HAP-1 (cell line): Measurements from ENCODE around the gene UGT1A9.
"Not testable (repeated sequence)": the region's sequence is repeated elsewhere in the genome, so short reads cannot be mapped to it uniquely, and the experiment has no call there.

Source experiments
- DNase-seq, 2 experiments: peaks; one replicate each; pipeline ENCODE4 v3.0.0-alpha.2; 2016 to 2020; ENCODE audit warnings: low spot score in 2 of 2
- H3K27me3 ChIP-seq: fragments of 250-450 bp; sonication (Bioruptor Pico); 2 replicates; pipeline ENCODE4 v1.5.1; 2020; ENCODE audit warnings: low read depth, mild to moderate bottlenecking, moderate library complexity
- H3K36me3 ChIP-seq: fragments of 250-450 bp; sonication (Bioruptor Pico); replicated peaks from 2 replicates; pipeline ENCODE4 v1.5.1; 2020; ENCODE audit warnings: mild to moderate bottlenecking
- H3K4me1 ChIP-seq: fragments of 250-450 bp; sonication (Bioruptor Pico); 2 replicates; pipeline ENCODE4 v1.5.1; 2020; ENCODE audit warnings: mild to moderate bottlenecking
- H3K4me3 ChIP-seq: fragments of 250-450 bp; sonication (Bioruptor Pico); 2 replicates; pipeline ENCODE4 v1.5.1; 2020; ENCODE audit warnings: mild to moderate bottlenecking, moderate library complexity
- H3K9me3 ChIP-seq: fragments of 250-450 bp; sonication (Bioruptor Pico); 2 replicates; pipeline ENCODE4 v1.5.1; 2020; ENCODE audit warnings: mild to moderate bottlenecking, moderate library complexity
- in situ Hi-C: fragments of 300-500 bp; cut with MboI; formaldehyde crosslinking; loops from 3 replicates; pipeline ENCODE4 v1.14.3; 2020; ENCODE audit warnings: low sequenced_read_pairs, inconsistent platforms, mixed read lengths

The UGT1A9 gene

DNA sequence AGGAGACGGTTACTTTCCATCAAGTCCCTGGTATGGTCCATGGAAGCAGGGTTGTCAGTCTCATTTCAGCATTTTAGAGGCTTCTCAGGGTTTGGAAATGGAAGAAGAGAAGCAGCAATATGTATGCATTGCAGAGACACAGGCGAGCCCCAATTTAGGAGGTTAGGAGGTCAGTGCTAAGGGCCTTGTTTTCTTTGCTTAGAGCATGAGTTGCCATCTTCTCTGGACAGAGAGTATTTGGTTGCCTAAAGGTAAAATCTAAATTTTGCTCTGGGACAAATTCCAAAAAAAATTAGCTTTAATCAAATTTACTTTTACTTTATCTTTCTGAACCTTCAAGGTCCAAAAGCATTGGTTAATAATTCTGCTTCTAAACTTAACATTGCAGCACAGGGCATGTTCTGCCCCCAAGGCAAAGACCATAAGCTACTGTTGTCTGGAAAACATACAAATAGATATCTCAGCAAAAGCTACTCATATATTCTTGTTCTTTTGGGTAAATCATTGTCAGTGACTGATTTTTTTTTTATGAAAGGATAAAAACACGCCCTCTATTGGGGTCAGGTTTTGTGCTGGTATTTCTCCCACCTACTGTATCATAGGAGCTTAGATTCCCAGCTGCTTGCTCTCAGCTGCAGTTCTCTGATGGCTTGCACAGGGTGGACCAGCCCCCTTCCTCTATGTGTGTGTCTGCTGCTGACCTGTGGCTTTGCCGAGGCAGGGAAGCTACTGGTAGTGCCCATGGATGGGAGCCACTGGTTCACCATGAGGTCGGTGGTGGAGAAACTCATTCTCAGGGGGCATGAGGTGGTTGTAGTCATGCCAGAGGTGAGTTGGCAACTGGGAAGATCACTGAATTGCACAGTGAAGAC, at the start of gene UGT1A9:
Gene UGT1A9, plus strand, starts transcription at position 609 of the 872 bp plus-strand sequence. Its CDS starts 37 bp downstream, at position 646.
- H3K27me3 ChIP-seq: no peaks in the 10 kb centered on the region
- no peak for DNase-seq
- no peaks in the 10 kb centered on the region for H3K36me3 ChIP-seq
- in situ Hi-C loops: no loop called here
- no peaks in the 10 kb centered on the region for H3K9me3 ChIP-seq
- H3K4me1 ChIP-seq: no peaks in the 10 kb centered on the region
- no peak within 1 kb of the TSS for H3K4me3 ChIP-seq

DNA sequence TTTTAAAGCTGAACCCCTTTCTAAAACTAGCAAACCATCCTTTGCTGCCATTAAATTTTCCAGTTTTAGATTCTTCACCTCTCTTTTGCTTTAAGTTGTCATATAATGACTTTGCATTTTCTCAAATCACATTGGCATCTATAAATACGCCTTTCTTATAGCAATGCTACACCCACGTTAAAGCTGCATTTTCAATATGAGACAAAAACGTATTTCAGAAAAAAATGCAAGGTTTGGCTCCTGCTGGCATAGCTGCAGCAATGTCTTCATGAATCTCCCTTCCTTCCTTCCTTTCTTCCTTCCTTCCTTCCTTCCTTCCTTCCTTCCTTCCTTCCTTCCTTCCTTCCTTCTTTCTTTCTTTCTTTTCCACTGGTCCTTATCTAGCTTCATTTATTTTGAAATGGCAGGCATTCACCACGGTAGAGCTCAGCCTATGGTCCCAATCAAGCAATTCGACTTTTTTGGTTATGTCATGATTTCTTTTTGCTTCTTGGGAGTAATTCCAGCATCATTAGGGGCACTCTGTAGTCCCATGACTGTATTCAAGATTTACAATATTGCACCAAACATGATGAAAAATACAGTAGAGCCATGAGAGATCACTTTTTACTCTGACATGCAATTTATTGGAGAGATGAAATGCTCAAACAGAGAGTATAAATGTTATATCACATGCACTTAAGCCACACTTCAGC, 44.2 kb upstream of the UGT1A9 start:
- in situ Hi-C loops: no loop called here
- Histone ChIP-seq H3K36me3 (no peaks in the 10 kb centered on the region), H3K27me3 (no peaks in the 10 kb centered on the region), H3K9me3 (no peaks in the 10 kb centered on the region), H3K4me3 (no peak overlapping the region), H3K4me1 (no peaks in the 10 kb centered on the region)
- DNase-seq: no peak

- H3K4me3 ChIP-seq, DNase-seq, H3K36me3 ChIP-seq, H3K4me1 ChIP-seq, in situ Hi-C loops, H3K27me3 ChIP-seq, H3K9me3 ChIP-seq: not testable (repeated sequence)
Observed at GRCh38 chr2:233636306-233636705, 35.4 kb upstream of the UGT1A9 start, which contains the start of gene UGT1A10. Gene UGT1A10 (plus strand): TSS chr2:233636448. CDS start chr2:233636523, 75 bp downstream.

DNA sequence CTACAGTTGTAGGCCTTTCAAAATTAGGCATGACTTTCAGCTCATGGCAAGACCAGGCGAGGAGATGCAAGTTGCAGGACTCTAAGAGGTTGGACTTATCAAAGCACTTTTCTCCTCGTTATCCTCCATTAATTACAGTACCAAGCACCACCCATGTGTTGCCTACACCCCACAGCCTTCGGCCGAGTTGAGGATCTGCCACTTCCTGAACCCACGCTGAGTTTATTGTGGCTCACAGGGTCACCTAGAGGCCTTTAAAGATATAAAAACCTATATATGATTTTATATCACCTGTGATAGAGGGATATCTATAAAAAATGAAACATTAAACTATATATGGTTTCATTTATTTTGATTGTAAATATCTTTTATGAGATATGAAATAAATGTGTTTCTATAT, 32.9 kb upstream of the UGT1A9 start:
- Histone ChIP-seq H3K27me3 (no peaks in the 10 kb centered on the region), H3K4me1 (no peaks in the 10 kb centered on the region), H3K4me3 (no peak overlapping the region), H3K36me3 (no peaks in the 10 kb centered on the region), H3K9me3 (no peaks in the 10 kb centered on the region; the same call in 1 of the 2 replicates)
- no peak for DNase-seq
- in situ Hi-C loops: no loop called here

DNA sequence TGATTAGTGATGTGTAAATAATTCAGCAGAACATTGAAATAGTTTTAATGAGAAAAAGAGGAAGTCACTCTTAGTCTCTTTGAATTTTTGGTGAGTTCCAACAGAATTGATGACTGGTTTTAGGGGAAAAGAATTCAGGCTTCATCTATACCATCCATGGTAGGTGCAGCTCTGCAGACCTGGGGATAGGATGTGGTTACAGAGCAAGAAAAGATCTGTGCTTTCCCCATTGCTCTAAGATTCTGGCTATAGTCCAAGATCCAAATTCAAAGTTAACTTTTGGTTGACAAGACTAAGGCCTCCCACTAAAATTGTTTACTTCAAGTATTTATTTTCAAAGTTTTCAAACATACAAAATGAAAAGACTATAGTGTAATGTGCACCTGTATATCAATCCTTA, 31.8 kb upstream of the UGT1A9 start:
- in situ Hi-C loops: no loop called here
- Histone ChIP-seq H3K27me3 (no peaks in the 10 kb centered on the region), H3K4me1 (no peaks in the 10 kb centered on the region), H3K4me3 (no peak overlapping the region), H3K36me3 (no peaks in the 10 kb centered on the region), H3K9me3 (no peaks in the 10 kb centered on the region; the same call in 1 of the 2 replicates)
- DNase-seq: no peak

DNA sequence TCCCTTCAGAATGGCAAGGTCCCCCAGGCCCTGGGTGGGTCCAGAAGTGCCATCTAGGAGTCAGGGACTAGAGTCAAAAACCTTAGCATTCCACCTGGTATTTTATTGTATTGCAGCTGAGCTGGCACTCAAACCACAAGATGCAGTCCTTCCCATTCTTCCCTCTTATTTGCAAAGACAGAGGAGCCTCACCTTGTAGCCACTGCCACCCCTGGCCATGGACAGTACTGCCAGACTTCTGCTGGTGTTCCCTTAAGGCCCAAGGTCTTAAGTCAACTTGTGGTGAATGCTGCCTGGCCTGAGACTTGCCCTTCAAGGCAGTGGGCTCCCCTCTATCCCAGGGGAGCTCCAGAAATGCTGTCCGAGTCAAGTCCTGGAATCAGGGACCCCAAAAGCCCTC, 28.6 kb upstream of the UGT1A9 start:
- Histone ChIP-seq H3K4me3 (no peak overlapping the region), H3K4me1 (no peaks in the 10 kb centered on the region), H3K36me3 (no peaks in the 10 kb centered on the region; the same call in 1 of the 2 replicates), H3K27me3 (no peaks in the 10 kb centered on the region), H3K9me3 (peaks cover 13% of the 10 kb centered on the region)
- DNase-seq: peak in 1 of 2 experiments; percentile 34
- in situ Hi-C loops: no loop called here

GRCh38 chr2:233646033-233646432, 25.7 kb upstream of the UGT1A9 start:
- H3K4me3 ChIP-seq, DNase-seq, H3K36me3 ChIP-seq, in situ Hi-C loops, H3K4me1 ChIP-seq, H3K27me3 ChIP-seq: not testable (repeated sequence)
- H3K9me3 ChIP-seq: peaks cover 19% of the 10 kb centered on the region

- no peak overlapping the region for H3K4me3 ChIP-seq
- no peaks in the 10 kb centered on the region for H3K27me3 ChIP-seq
- H3K36me3 ChIP-seq: no peaks in the 10 kb centered on the region; the same call in 1 of the 2 replicates
- in situ Hi-C loops: no loop called here
- DNase-seq: no peak
- peaks cover 14% of the 10 kb centered on the region for H3K9me3 ChIP-seq
- no peaks in the 10 kb centered on the region for H3K4me1 ChIP-seq
Observed at GRCh38 chr2:233650981-233651380, 20.7 kb upstream of the UGT1A9 start.

- H3K4me3 ChIP-seq: no peak overlapping the region
- H3K36me3 ChIP-seq: no peaks in the 10 kb centered on the region; the same call in 1 of the 2 replicates
- in situ Hi-C loops: no loop called here
- DNase-seq: no peak
- no peaks in the 10 kb centered on the region for H3K4me1 ChIP-seq
- no peaks in the 10 kb centered on the region for H3K27me3 ChIP-seq
- H3K9me3 ChIP-seq: peaks cover 10% of the 10 kb centered on the region
Observed at GRCh38 chr2:233651430-233651829, 20.3 kb upstream of the UGT1A9 start.

DNA sequence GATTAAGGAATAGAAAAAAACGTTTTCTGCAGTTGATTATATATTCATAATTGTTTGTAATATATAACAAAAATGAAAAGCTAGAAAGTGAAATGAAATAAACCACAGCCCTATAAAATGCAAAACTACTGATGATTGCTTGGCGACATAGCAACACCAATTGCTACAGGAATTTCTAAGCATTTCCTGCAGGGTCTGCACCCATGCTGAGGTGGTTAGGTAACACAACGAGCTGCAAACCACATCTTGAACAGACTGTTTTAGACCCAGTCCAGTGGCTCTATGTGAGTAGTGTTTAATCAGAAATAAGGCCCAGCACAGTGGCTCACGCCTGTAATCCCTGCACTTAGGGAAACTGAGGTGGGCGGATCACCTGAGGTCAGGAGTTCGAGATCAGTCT, 17.2 kb upstream of the UGT1A9 start:
- no peaks in the 10 kb centered on the region; the same call in 1 of the 2 replicates for H3K9me3 ChIP-seq
- H3K4me1 ChIP-seq: no peaks in the 10 kb centered on the region
- in situ Hi-C loops: no loop called here
- DNase-seq: no peak
- no peaks in the 10 kb centered on the region for H3K36me3 ChIP-seq
- H3K4me3 ChIP-seq: no peak overlapping the region
- H3K27me3 ChIP-seq: no peaks in the 10 kb centered on the region

- Histone ChIP-seq H3K4me3 (no peak overlapping the region), H3K4me1 (no peaks in the 10 kb centered on the region), H3K36me3 (no peaks in the 10 kb centered on the region), H3K9me3 (no peaks in the 10 kb centered on the region; the same call in 1 of the 2 replicates), H3K27me3 (no peaks in the 10 kb centered on the region)
- no peak for DNase-seq
- in situ Hi-C loops: no loop called here
Observed at GRCh38 chr2:233655043-233655442, 16.7 kb upstream of the UGT1A9 start.

- in situ Hi-C loops, H3K9me3 ChIP-seq, H3K36me3 ChIP-seq: not testable (repeated sequence)
Observed at GRCh38 chr2:233655943-233656342, 15.8 kb upstream of the UGT1A9 start.

DNA sequence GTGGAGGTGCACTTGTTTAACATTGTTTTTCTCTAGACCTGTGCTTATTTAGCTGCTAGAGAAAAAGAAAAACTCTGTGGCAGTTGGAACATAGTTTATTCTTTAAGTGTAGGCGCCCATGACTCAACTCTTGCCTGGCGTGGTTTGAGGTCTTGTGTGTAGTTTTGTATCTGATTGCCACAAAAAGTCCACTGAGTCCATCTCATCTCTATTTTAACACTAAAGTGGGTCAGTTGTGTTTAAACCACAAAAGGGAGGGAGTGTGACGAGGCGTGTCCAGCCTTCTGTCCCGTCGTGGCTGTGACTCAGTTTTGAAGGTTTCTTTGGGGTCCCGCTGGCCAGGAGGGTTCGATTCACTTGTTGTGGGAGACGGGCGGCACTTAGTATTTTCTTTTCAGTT, 15.3 kb upstream of the UGT1A9 start:
- no peaks in the 10 kb centered on the region for H3K9me3 ChIP-seq
- in situ Hi-C loops: no loop called here
- no peak for DNase-seq

More at GRCh38 chr2:233655943-233656342, 15.8 kb upstream of the UGT1A9 start:
- not testable (repeated sequence) for H3K4me3 ChIP-seq, DNase-seq, H3K27me3 ChIP-seq, H3K4me1 ChIP-seq

GRCh38 chr2:233658610-233659009, 13.1 kb upstream of the UGT1A9 start:
- in situ Hi-C loops: no loop called here
- Histone ChIP-seq H3K4me3 (no peak overlapping the region), H3K36me3 (no peaks in the 10 kb centered on the region), H3K9me3 (0 out of 2 replicates have a peak, but pooled peaks cover 2% of the 10 kb centered on the region), H3K4me1 (peaks cover 7% of the 10 kb centered on the region; the same call in 1 of the 2 replicates), H3K27me3 (no peaks in the 10 kb centered on the region)
- no peak for DNase-seq

More for the DNA sequence above, 15.3 kb upstream of the UGT1A9 start:
- H3K27me3 ChIP-seq: no peaks in the 10 kb centered on the region
- peaks cover 7% of the 10 kb centered on the region; the same call in 1 of the 2 replicates for H3K4me1 ChIP-seq
- no peak overlapping the region for H3K4me3 ChIP-seq
- H3K36me3 ChIP-seq: no peaks in the 10 kb centered on the region
